Astrocyte (in vitro differentiated cells and primary cell): ENCODE results near the gene KANK4. TPM values are rescaled to one million over a fixed set of nuclear protein-coding genes. Genes with fewer than 3 reads are reported as not detected.

ENCODE experiments used
- DNase-seq: peaks from one replicate; pipeline ENCODE4 v3.0.0-alpha.2; 2010; ENCODE audit warnings: low read depth
- FAIRE-seq: peaks from 2 replicates; lab custom pipeline; 2011; peaks lifted over from hg19 to GRCh38; lab: Jason Lieb, UNC
- H2AFZ ChIP-seq: 2 replicates; pipeline ENCODE4 v1.6.0; 2012; ENCODE audit warnings: low read depth, low read length, inconsistent platforms
- H3K27ac ChIP-seq: 2 replicates; pipeline ENCODE4 v1.5.1; 2011; ENCODE audit warnings: low read depth, low read length, inconsistent platforms
- H3K27me3 ChIP-seq: 2 replicates; pipeline ENCODE4 v1.6.0; 2011; ENCODE audit warnings: low read length, inconsistent platforms; ENCODE audit not compliant: insufficient read depth
- H3K36me3 ChIP-seq: 2 replicates; pipeline ENCODE4 v1.5.1; 2011; ENCODE audit warnings: low read length, inconsistent platforms; ENCODE audit not compliant: insufficient read depth
- H3K4me1 ChIP-seq: 2 replicates; pipeline ENCODE4 v1.5.1; 2011; ENCODE audit warnings: low read length, inconsistent platforms; ENCODE audit not compliant: insufficient read depth
- H3K4me2 ChIP-seq: 2 replicates; pipeline ENCODE4 v1.6.0; 2012; ENCODE audit warnings: low read length, inconsistent platforms
- H3K4me3 ChIP-seq: 2 replicates; pipeline ENCODE4 v1.5.1; 2011; ENCODE audit warnings: low read depth, mild to moderate bottlenecking, low read length, inconsistent platforms; ENCODE audit not compliant: insufficient read depth
- H3K79me2 ChIP-seq: 2 replicates; pipeline ENCODE4 v1.6.0; 2012; ENCODE audit warnings: mild to moderate bottlenecking, low read length, inconsistent platforms; ENCODE audit not compliant: insufficient read depth
- H3K9ac ChIP-seq: 2 replicates; pipeline ENCODE4 v1.6.0; 2012; ENCODE audit warnings: mild to moderate bottlenecking, low read length, inconsistent platforms
- H3K9me3 ChIP-seq: 2 replicates; pipeline ENCODE4 v1.5.1; 2012; ENCODE audit warnings: low read depth, mild to moderate bottlenecking, low read length, inconsistent platforms; ENCODE audit not compliant: insufficient read depth
- H4K20me1 ChIP-seq: 2 replicates; pipeline ENCODE4 v1.6.0; 2012; ENCODE audit warnings: low read length, inconsistent platforms; ENCODE audit not compliant: insufficient read depth
- H3K27ac Mint-ChIP-seq: one replicate; pipeline ENCODE4 v1.8.0; 2021; ENCODE audit warnings: mild to moderate bottlenecking, mixed read lengths; ENCODE audit not compliant: unreplicated experiment
- H3K27me3 Mint-ChIP-seq: one replicate; pipeline ENCODE4 v1.8.0; 2021; ENCODE audit warnings: low read depth, mixed read lengths; ENCODE audit not compliant: unreplicated experiment
- H3K36me3 Mint-ChIP-seq: one replicate; pipeline ENCODE4 v1.8.0; 2021; ENCODE audit warnings: low read depth, mixed read lengths; ENCODE audit not compliant: unreplicated experiment
- H3K4me1 Mint-ChIP-seq: one replicate; pipeline ENCODE4 v1.8.0; 2021; ENCODE audit warnings: low read depth, mixed read lengths; ENCODE audit not compliant: unreplicated experiment
- H3K4me3 Mint-ChIP-seq: one replicate; pipeline ENCODE4 v1.8.0; 2021; ENCODE audit warnings: mild to moderate bottlenecking, moderate library complexity, mixed read lengths; ENCODE audit not compliant: unreplicated experiment
- H3K9me3 Mint-ChIP-seq: one replicate; pipeline ENCODE4 v1.8.0; 2021; ENCODE audit warnings: mild to moderate bottlenecking, mixed read lengths; ENCODE audit not compliant: unreplicated experiment
- CTCF ChIP-seq: IDR thresholded peaks from 2 replicates; pipeline ENCODE4 v1.5.1; 2011; ENCODE audit warnings: low read depth, mild to moderate bottlenecking, inconsistent platforms, low read length, moderate library complexity; ENCODE audit not compliant: insufficient read depth
- EZH2 ChIP-seq: IDR thresholded peaks from 2 replicates; pipeline ENCODE4 v1.6.1; 2012; ENCODE audit warnings: mild to moderate bottlenecking, low read length, inconsistent platforms; ENCODE audit not compliant: insufficient read depth
- total RNA-seq: library from RNA; stranded (reverse); gene quantifications from 2 replicates; pipeline ENCODE4 v1.2.1, GENCODE V29; 2021

KANK4 gene
- total RNA-seq, 1 donor from 2014 or later: 8.5 TPM

- peaks cover 1% of the 10 kb centered on the region for H3K9me3 Mint-ChIP-seq
- H3K36me3 Mint-ChIP-seq: peaks cover 2% of the 10 kb centered on the region
- H3K27me3 Mint-ChIP-seq: no peaks in the 10 kb centered on the region
- Histone ChIP-seq H3K4me2 (no peak overlapping the region), H3K9me3 (no peaks in the 10 kb centered on the region), H3K27ac (no peak overlapping the region), H3K4me3 (no peak overlapping the region), H4K20me1 (no peaks in the 10 kb centered on the region), H3K27me3 (no peaks in the 10 kb centered on the region), H3K9ac (no peak overlapping the region), H3K36me3 (no peaks in the 10 kb centered on the region), H3K79me2 (no peaks in the 10 kb centered on the region), H3K4me1 (peaks cover 17% of the 10 kb centered on the region), H2AFZ (no peak overlapping the region)
- no peak for TF ChIP-seq CTCF
- TF ChIP-seq EZH2: no peak
- DNase-seq (no peak), FAIRE-seq (no peak)
- H3K27ac Mint-ChIP-seq: no peak overlapping the region
- H3K4me1 Mint-ChIP-seq: peaks cover 62% of the 10 kb centered on the region
- no peak overlapping the region for H3K4me3 Mint-ChIP-seq
Measured at GRCh38 chr1:62232871-62233278, 86.4 kb downstream of the KANK4 start.

- Histone ChIP-seq H3K27ac (peak overlapping the region; percentile 57), H3K4me1 (peaks cover 13% of the 10 kb centered on the region), H3K79me2 (no peaks in the 10 kb centered on the region), H3K27me3 (no peaks in the 10 kb centered on the region), H3K9me3 (no peaks in the 10 kb centered on the region), H3K9ac (no peak overlapping the region), H2AFZ (peak overlapping the region; percentile 22), H3K36me3 (no peaks in the 10 kb centered on the region), H4K20me1 (no peaks in the 10 kb centered on the region), H3K4me3 (no peak overlapping the region), H3K4me2 (peak overlapping the region; percentile 30)
- Mint-ChIP-seq H3K27ac (peak overlapping the region; percentile 86), H3K27me3 (no peaks in the 10 kb centered on the region), H3K36me3 (peaks cover 2% of the 10 kb centered on the region), H3K4me1 (peaks cover 44% of the 10 kb centered on the region), H3K4me3 (peak overlapping the region; percentile 28), H3K9me3 (peaks cover 1% of the 10 kb centered on the region)
- TF ChIP-seq CTCF: no peak
- no peak for TF ChIP-seq EZH2
- peak; percentile 91 for FAIRE-seq
- peak; percentile 96 for DNase-seq
Measured at GRCh38 chr1:62230718-62231117, 88.5 kb downstream of the KANK4 start.

GRCh38 chr1:62229932-62230331 is 89.3 kb downstream of the KANK4 start:
- H3K9ac ChIP-seq: no peak overlapping the region
- H2AFZ ChIP-seq: no peak overlapping the region
- H3K9me3 ChIP-seq: no peaks in the 10 kb centered on the region
- Mint-ChIP-seq H3K4me1 (peaks cover 38% of the 10 kb centered on the region), H3K27ac (peak overlapping the region; percentile 86), H3K27me3 (no peaks in the 10 kb centered on the region), H3K4me3 (no peak overlapping the region), H3K36me3 (peaks cover 2% of the 10 kb centered on the region), H3K9me3 (peaks cover 1% of the 10 kb centered on the region)
- H3K27me3 ChIP-seq: no peaks in the 10 kb centered on the region
- H3K4me1 ChIP-seq: peaks cover 13% of the 10 kb centered on the region
- no peaks in the 10 kb centered on the region for H3K36me3 ChIP-seq
- H3K27ac ChIP-seq: no peak overlapping the region
- H3K79me2 ChIP-seq: no peaks in the 10 kb centered on the region
- DNase-seq (no peak), FAIRE-seq (no peak)
- H4K20me1 ChIP-seq: no peaks in the 10 kb centered on the region
- TF ChIP-seq CTCF (no peak), EZH2 (no peak)
- no peak overlapping the region for H3K4me2 ChIP-seq
- no peak overlapping the region for H3K4me3 ChIP-seq
